ENCODE data around the gene DNAJB4.

DNA sequence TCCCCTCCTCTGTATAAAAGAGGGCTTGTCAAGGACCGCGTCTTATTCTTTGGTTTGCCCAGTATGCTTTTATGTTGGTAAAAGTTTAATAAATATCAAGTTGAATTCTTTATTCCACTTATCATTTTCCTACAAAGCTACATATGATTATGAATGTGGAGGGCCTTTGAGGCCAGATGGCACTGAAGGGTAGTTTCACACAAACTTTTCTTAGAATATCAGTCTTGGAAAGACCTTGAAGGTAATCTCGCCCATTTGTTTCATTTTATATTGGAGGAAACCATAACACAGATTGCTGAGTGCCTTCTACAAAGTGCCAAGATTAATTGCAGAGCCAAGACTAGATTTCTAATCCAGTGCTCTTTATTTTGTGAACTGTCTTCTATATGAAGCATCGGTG lies 20.1 kb upstream of the DNAJB4 start:
- TF ChIP-seq, protein P1, sequence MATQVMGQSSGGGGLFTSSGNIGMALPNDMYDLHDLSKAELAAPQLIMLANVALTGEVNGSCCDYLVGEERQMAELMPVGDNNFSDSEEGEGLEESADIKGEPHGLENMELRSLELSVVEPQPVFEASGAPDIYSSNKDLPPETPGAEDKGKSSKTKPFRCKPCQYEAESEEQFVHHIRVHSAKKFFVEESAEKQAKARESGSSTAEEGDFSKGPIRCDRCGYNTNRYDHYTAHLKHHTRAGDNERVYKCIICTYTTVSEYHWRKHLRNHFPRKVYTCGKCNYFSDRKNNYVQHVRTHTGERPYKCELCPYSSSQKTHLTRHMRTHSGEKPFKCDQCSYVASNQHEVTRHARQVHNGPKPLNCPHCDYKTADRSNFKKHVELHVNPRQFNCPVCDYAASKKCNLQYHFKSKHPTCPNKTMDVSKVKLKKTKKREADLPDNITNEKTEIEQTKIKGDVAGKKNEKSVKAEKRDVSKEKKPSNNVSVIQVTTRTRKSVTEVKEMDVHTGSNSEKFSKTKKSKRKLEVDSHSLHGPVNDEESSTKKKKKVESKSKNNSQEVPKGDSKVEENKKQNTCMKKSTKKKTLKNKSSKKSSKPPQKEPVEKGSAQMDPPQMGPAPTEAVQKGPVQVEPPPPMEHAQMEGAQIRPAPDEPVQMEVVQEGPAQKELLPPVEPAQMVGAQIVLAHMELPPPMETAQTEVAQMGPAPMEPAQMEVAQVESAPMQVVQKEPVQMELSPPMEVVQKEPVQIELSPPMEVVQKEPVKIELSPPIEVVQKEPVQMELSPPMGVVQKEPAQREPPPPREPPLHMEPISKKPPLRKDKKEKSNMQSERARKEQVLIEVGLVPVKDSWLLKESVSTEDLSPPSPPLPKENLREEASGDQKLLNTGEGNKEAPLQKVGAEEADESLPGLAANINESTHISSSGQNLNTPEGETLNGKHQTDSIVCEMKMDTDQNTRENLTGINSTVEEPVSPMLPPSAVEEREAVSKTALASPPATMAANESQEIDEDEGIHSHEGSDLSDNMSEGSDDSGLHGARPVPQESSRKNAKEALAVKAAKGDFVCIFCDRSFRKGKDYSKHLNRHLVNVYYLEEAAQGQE (IDR thresholded peaks at IDR 0.05; ENCODE audit: low read depth): no peak
- TF ChIP-seq EZH2phosphoT487 (IDR thresholded peaks at IDR 0.05; ENCODE audit: borderline replicate concordance) (no peak), POLR2A (IDR thresholded peaks at IDR 0.05; ENCODE audit: borderline replicate concordance, extremely low read depth, insufficient read depth, insufficient read length) (no peak), TCF7L2 (IDR thresholded peaks at IDR 0.05; ENCODE audit: borderline replicate concordance, extremely low read depth, insufficient read depth, insufficient read length) (no peak), SP1 (IDR thresholded peaks at IDR 0.05; ENCODE audit: low read depth) (no peak), CEBPB (IDR thresholded peaks at IDR 0.05; ENCODE audit: low read depth) (no peak), POLR2AphosphoS5 (IDR thresholded peaks at IDR 0.05; ENCODE audit: low read depth, low read length) (no peak)
- TF ChIP-seq, protein P2, sequence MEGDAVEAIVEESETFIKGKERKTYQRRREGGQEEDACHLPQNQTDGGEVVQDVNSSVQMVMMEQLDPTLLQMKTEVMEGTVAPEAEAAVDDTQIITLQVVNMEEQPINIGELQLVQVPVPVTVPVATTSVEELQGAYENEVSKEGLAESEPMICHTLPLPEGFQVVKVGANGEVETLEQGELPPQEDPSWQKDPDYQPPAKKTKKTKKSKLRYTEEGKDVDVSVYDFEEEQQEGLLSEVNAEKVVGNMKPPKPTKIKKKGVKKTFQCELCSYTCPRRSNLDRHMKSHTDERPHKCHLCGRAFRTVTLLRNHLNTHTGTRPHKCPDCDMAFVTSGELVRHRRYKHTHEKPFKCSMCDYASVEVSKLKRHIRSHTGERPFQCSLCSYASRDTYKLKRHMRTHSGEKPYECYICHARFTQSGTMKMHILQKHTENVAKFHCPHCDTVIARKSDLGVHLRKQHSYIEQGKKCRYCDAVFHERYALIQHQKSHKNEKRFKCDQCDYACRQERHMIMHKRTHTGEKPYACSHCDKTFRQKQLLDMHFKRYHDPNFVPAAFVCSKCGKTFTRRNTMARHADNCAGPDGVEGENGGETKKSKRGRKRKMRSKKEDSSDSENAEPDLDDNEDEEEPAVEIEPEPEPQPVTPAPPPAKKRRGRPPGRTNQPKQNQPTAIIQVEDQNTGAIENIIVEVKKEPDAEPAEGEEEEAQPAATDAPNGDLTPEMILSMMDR (IDR thresholded peaks at IDR 0.05 in 2 of 3, conservative IDR thresholded peaks at IDR 0.05 in 1 of 3; ENCODE audit: borderline replicate concordance in 1 of 3, insufficient read depth in 1 of 3, low read depth in 2 of 3, low read length in 2 of 3): no peak
- TF ChIP-seq, protein P3, sequence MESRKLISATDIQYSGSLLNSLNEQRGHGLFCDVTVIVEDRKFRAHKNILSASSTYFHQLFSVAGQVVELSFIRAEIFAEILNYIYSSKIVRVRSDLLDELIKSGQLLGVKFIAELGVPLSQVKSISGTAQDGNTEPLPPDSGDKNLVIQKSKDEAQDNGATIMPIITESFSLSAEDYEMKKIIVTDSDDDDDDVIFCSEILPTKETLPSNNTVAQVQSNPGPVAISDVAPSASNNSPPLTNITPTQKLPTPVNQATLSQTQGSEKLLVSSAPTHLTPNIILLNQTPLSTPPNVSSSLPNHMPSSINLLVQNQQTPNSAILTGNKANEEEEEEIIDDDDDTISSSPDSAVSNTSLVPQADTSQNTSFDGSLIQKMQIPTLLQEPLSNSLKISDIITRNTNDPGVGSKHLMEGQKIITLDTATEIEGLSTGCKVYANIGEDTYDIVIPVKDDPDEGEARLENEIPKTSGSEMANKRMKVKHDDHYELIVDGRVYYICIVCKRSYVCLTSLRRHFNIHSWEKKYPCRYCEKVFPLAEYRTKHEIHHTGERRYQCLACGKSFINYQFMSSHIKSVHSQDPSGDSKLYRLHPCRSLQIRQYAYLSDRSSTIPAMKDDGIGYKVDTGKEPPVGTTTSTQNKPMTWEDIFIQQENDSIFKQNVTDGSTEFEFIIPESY (IDR thresholded peaks at IDR 0.05; ENCODE audit: extremely low read depth, insufficient replicate concordance, low read length): no peak

Measured in HCT116 (cell line).